GM23338 (cell line): Measurements from ENCODE around the gene MARCKSL1. TPM values are rescaled to one million over a fixed set of nuclear protein-coding genes. Genes with fewer than 3 reads are reported as not detected.

Experiments used
- ATAC-seq: fragments of 200-7000 bp; cut with Tn5 transposase; 3 replicates; pipeline ENCODE4 v1.9.1; 2020
- DNase-seq: peaks from one replicate; pipeline ENCODE4 v3.0.0-alpha.2; 2015; ENCODE audit warnings: low spot score
- H2AFZ ChIP-seq: fragments of 200-600 bp; sonication (generic); 2 replicates; pipeline ENCODE4 v1.8.0; 2016; ENCODE audit warnings: antibody characterized with exemption, mild to moderate bottlenecking, moderate library complexity
- H3F3A ChIP-seq: fragments of 200-600 bp; sonication (generic); replicated peaks from 2 replicates; pipeline ENCODE4 v1.8.0; 2017; ENCODE audit warnings: antibody characterized with exemption, mixed run types, low read depth
- H3K27ac ChIP-seq: fragments of 200-600 bp; sonication (generic); 2 replicates; pipeline ENCODE4 v1.6.1; 2016; ENCODE audit warnings: low read depth
- H3K27me3 ChIP-seq: fragments of 200-600 bp; sonication (generic); 2 replicates; pipeline ENCODE4 v1.8.0; 2016; ENCODE audit warnings: mild to moderate bottlenecking, mixed run types, moderate library complexity; ENCODE audit not compliant: insufficient read depth
- H3K36me3 ChIP-seq: fragments of 200-600 bp; sonication (generic); 2 replicates; pipeline ENCODE4 v1.8.0; 2016; ENCODE audit warnings: mild to moderate bottlenecking; ENCODE audit not compliant: insufficient read depth
- H3K4me1 ChIP-seq: fragments of 200-600 bp; sonication (generic); 2 replicates; pipeline ENCODE4 v1.8.0; 2016; ENCODE audit warnings: mild to moderate bottlenecking, moderate library complexity; ENCODE audit not compliant: insufficient read depth
- H3K4me2 ChIP-seq: fragments of 200-600 bp; sonication (generic); 2 replicates; pipeline ENCODE4 v1.7.1; 2017; ENCODE audit warnings: mixed run types
- H3K4me3 ChIP-seq: fragments of 200-600 bp; sonication (generic); 2 replicates; pipeline ENCODE4 v1.6.1; 2016; ENCODE audit warnings: mixed run types
- H3K79me2 ChIP-seq: fragments of 200-600 bp; sonication (generic); replicated peaks from 2 replicates; pipeline ENCODE4 v1.8.0; 2017; ENCODE audit warnings: mild to moderate bottlenecking; ENCODE audit not compliant: insufficient read depth
- H3K9me2 ChIP-seq: fragments of 200-600 bp; sonication (generic); 2 replicates; pipeline ENCODE4 v1.8.0; 2017; ENCODE audit not compliant: insufficient read depth
- H4K20me1 ChIP-seq: fragments of 200-600 bp; sonication (generic); replicated peaks from 2 replicates; pipeline ENCODE4 v1.8.0; 2017; ENCODE audit warnings: mild to moderate bottlenecking; ENCODE audit not compliant: insufficient read depth
- H3K27ac Mint-ChIP-seq: 2 replicates; pipeline ENCODE4 v1.8.0; 2020; ENCODE audit warnings: inconsistent platforms, mild to moderate bottlenecking, moderate library complexity, mixed read lengths
- H3K27me3 Mint-ChIP-seq: 3 replicates; pipeline ENCODE4 v1.8.0; 2022; ENCODE audit warnings: low read depth, mild to moderate bottlenecking, moderate library complexity, mixed read lengths, inconsistent platforms; ENCODE audit not compliant: insufficient read depth, poor library complexity
- H3K36me3 Mint-ChIP-seq: 3 replicates; pipeline ENCODE4 v1.8.0; 2021; ENCODE audit warnings: low read depth, mild to moderate bottlenecking, inconsistent platforms, moderate library complexity, mixed read lengths
- H3K4me1 Mint-ChIP-seq: 3 replicates; pipeline ENCODE4 v1.8.0; 2020; ENCODE audit warnings: mild to moderate bottlenecking, inconsistent platforms, mixed read lengths
- H3K4me3 Mint-ChIP-seq: 3 replicates; pipeline ENCODE4 v1.8.0; 2021; ENCODE audit warnings: moderate library complexity, mild to moderate bottlenecking, inconsistent platforms, mixed read lengths
- H3K9me3 Mint-ChIP-seq: 3 replicates; pipeline ENCODE4 v1.8.0; 2020; ENCODE audit warnings: moderate library complexity, mild to moderate bottlenecking, inconsistent platforms, mixed read lengths
- ETS1 ChIP-seq: IDR thresholded peaks from 2 replicates; pipeline ENCODE4 v1.6.1; 2016; ENCODE audit warnings: antibody characterized with exemption
- EZH2 ChIP-seq: fragments of 200-600 bp; sonication (generic); IDR thresholded peaks from one replicate; pipeline ENCODE4 v1.8.0; 2017; ENCODE audit warnings: antibody characterized with exemption, mild to moderate bottlenecking, low read depth; ENCODE audit not compliant: unreplicated experiment
- EZH2phosphoT487 ChIP-seq: fragments of 200-600 bp; sonication (generic); IDR thresholded peaks from one replicate; pipeline ENCODE4 v1.8.1; 2018; ENCODE audit warnings: antibody characterized with exemption; ENCODE audit not compliant: unreplicated experiment
- JUNB ChIP-seq: IDR thresholded peaks from one replicate; pipeline ENCODE4 v1.6.1; 2016; ENCODE audit warnings: antibody characterized with exemption; ENCODE audit not compliant: unreplicated experiment
- NANOG ChIP-seq: IDR thresholded peaks from 2 replicates; pipeline ENCODE4 v1.6.1; 2016; ENCODE audit warnings: antibody characterized with exemption, borderline replicate concordance
- POLR2AphosphoS5 ChIP-seq: IDR thresholded peaks from 2 replicates; pipeline ENCODE4 v1.6.1; 2016; ENCODE audit warnings: antibody characterized with exemption, low read depth
- STAT1 ChIP-seq: IDR thresholded peaks from one replicate; pipeline ENCODE4 v1.6.1; 2016; ENCODE audit warnings: antibody characterized with exemption; ENCODE audit not compliant: unreplicated experiment
- ZNF114 ChIP-seq: fragments of 250-450 bp; sonication (Bioruptor Pico); IDR thresholded peaks from 2 replicates; pipeline ENCODE4 v1.5.0; 2020; ENCODE audit warnings: mild to moderate bottlenecking, moderate library complexity
- ZNF331 ChIP-seq: fragments of 250-450 bp; sonication (Bioruptor Pico); IDR thresholded peaks from 2 replicates; pipeline ENCODE4 v1.5.0; 2020; ENCODE audit warnings: low read depth, mild to moderate bottlenecking, moderate library complexity
- ZNF462 ChIP-seq: fragments of 250-450 bp; sonication (Bioruptor Pico); IDR thresholded peaks from 2 replicates; pipeline ENCODE4 v1.5.0; 2020; ENCODE audit warnings: mild to moderate bottlenecking, moderate library complexity
- polyA plus RNA-seq: library from polyadenylated mRNA; unstranded; fragments of >200 nt; fragmentation: Nextera tagmentation; extraction: Ambion mirVana; gene quantifications from 2 replicates; pipeline ENCODE4 v1.2.1, GENCODE V29; 2016
- total RNA-seq: library from RNA; depleted of rRNA; stranded (reverse); fragments of >200 nt; shearing (Covaris generic); gene quantifications from 2 replicates; pipeline ENCODE4 v1.2.3, GENCODE V29; 2014
- TF ChIP-seq, protein P1 (sequence below): IDR thresholded peaks from one replicate; pipeline ENCODE4 v1.6.1; 2018; ENCODE audit warnings: antibody characterized with exemption; ENCODE audit not compliant: unreplicated experiment

Gene MARCKSL1
- total and polyA plus RNA-seq, 2 experiments from 2014 or later, result 329 to 553 TPM

DNA sequence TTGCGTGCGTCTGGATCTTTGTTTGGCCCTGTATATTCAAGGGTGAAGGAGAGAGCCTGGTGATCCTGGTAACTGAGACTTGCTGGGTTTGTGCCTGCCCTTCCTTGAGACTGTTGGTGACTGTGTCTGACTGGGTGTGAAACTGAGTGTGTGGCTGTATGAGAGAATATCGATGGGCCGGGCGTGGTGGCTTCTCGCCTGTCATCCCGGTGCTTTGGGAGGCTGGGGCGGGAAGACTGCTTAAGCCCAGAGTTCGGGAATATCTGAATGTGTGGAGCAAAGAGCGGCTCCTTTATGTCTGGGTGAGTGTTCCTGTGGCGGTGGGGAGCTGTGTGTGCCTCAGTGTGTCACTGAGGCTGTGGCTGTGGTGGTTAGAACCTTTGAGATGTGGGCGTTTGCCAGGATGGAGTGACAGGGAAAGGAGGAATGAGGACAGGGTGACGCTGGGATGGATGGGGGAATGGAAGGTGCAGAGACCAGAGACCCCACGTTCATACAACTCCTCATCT is 2.7 kb upstream of the MARCKSL1 start (continued):
- TF ChIP-seq ZNF331 (CRISPR knock-in tag), result no peak

DNA sequence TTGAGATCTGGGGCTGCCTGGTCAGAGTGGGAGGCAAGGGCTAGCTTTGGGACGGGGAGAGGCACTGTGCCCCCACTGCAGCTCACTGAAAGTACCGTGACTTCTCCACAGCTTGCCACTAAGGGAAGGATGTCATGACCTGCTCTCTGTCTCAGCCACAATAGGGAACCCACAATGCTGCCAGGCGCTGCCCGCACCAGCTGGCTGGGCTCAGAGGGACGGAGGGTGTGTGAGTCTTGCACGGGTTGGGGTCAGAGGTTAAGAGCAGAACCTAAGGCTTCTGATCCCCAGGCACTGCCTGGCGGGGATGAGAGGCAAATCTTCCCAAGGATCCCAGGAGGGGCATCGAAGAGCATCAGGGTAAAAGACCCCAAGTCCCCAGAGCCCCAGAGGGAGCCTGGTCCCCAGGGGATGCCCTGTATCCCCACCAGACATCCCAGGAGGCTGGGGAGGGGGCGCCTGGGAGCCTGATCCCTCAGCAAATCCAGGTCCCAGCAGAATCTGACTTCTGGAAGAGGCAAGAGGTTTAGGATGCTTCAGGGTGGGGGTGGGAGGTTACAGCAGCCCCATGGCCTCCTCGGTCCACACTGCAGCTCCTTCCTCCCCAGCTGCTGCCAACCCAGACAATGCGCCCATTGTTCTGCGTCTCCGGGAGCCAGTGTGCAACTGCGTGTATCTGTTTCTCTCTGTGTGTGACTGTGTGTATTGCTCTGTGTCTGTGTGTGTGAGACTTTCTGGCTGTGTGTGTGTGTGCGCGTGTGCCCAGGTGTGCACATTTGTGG is 2.0 kb upstream of the MARCKSL1 start:
- ATAC-seq, result no peak
- Histone ChIP-seq H3K4me2 (0 out of 2 replicates have a peak overlapping the region, but pooled peaks have one; percentile 98), H3K27ac (no peak overlapping the region), H3K4me1 (peaks cover 26% of the 10 kb centered on the region), H3K27me3 (peaks cover 7% of the 10 kb centered on the region; the same call in 1 of the 2 replicates), H3F3A (peaks cover 19% of the 10 kb centered on the region), H3K9me2 (no peaks in the 10 kb centered on the region), H2AFZ (no peak overlapping the region), H4K20me1 (peaks cover 18% of the 10 kb centered on the region), H3K79me2 (peaks cover 18% of the 10 kb centered on the region), H3K4me3 (no peak overlapping the region), H3K36me3 (no peaks in the 10 kb centered on the region)
- Mint-ChIP-seq H3K27me3 (peaks cover 31% of the 10 kb centered on the region), H3K36me3 (peaks cover 21% of the 10 kb centered on the region), H3K9me3 (peaks cover 5% of the 10 kb centered on the region; the same call in 2 of the 3 replicates), H3K4me1 (peaks cover 37% of the 10 kb centered on the region), H3K4me3 (no peak overlapping the region; the same call in 2 of the 3 replicates), H3K27ac (no peak overlapping the region)
- DNase-seq, result no peak
- TF ChIP-seq POLR2AphosphoS5 (no peak), EZH2 (no peak), ZNF114 (CRISPR knock-in tag) (no peak), ETS1 (no peak), NANOG (no peak), ZNF331 (CRISPR knock-in tag) (no peak), ZNF462 (CRISPR knock-in tag) (no peak), EZH2phosphoT487 (no peak), JUNB (no peak), STAT1 (no peak)
- TF ChIP-seq, protein P1, sequence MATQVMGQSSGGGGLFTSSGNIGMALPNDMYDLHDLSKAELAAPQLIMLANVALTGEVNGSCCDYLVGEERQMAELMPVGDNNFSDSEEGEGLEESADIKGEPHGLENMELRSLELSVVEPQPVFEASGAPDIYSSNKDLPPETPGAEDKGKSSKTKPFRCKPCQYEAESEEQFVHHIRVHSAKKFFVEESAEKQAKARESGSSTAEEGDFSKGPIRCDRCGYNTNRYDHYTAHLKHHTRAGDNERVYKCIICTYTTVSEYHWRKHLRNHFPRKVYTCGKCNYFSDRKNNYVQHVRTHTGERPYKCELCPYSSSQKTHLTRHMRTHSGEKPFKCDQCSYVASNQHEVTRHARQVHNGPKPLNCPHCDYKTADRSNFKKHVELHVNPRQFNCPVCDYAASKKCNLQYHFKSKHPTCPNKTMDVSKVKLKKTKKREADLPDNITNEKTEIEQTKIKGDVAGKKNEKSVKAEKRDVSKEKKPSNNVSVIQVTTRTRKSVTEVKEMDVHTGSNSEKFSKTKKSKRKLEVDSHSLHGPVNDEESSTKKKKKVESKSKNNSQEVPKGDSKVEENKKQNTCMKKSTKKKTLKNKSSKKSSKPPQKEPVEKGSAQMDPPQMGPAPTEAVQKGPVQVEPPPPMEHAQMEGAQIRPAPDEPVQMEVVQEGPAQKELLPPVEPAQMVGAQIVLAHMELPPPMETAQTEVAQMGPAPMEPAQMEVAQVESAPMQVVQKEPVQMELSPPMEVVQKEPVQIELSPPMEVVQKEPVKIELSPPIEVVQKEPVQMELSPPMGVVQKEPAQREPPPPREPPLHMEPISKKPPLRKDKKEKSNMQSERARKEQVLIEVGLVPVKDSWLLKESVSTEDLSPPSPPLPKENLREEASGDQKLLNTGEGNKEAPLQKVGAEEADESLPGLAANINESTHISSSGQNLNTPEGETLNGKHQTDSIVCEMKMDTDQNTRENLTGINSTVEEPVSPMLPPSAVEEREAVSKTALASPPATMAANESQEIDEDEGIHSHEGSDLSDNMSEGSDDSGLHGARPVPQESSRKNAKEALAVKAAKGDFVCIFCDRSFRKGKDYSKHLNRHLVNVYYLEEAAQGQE, result no peak
